ENCODE measurements around the gene SLC25A44.

DNA sequence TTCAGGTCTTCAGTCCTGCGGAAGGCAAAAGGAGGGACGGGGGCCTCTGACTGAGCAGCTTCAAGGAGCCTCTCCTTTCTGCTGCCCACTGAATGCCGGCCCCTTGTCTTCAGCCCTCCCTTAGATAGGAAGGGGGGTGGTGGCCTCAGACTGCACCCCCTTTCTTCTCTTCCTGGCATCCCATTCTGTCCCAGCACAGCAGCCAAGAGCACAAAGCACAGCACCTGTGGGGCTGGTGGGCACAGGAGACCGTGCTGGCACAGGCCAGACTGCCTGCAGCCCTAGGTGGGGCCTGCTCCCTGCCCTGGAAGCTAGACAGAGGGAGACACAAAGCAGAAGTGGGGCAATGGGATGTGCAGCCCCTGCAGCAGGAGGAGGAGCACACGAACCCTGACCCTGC, 55.7 kb downstream of the SLC25A44 start:
- TF ChIP-seq, protein P1, sequence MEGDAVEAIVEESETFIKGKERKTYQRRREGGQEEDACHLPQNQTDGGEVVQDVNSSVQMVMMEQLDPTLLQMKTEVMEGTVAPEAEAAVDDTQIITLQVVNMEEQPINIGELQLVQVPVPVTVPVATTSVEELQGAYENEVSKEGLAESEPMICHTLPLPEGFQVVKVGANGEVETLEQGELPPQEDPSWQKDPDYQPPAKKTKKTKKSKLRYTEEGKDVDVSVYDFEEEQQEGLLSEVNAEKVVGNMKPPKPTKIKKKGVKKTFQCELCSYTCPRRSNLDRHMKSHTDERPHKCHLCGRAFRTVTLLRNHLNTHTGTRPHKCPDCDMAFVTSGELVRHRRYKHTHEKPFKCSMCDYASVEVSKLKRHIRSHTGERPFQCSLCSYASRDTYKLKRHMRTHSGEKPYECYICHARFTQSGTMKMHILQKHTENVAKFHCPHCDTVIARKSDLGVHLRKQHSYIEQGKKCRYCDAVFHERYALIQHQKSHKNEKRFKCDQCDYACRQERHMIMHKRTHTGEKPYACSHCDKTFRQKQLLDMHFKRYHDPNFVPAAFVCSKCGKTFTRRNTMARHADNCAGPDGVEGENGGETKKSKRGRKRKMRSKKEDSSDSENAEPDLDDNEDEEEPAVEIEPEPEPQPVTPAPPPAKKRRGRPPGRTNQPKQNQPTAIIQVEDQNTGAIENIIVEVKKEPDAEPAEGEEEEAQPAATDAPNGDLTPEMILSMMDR (IDR thresholded peaks at IDR 0.05 in 4 of 5, conservative IDR thresholded peaks at IDR 0.05 in 1 of 5) = no peak
- no peak for TF ChIP-seq POLR2A (IDR thresholded peaks at IDR 0.05)

Measured in gastrocnemius medialis (tissue), 4 donors.